NCI-H345 (cell line): ENCODE results near the gene KCTD1.

Source experiments
- DNase-seq: peaks from one replicate; lab custom pipeline; 2025; lab: John Stamatoyannopoulos, UW

Gene KCTD1

DNA sequence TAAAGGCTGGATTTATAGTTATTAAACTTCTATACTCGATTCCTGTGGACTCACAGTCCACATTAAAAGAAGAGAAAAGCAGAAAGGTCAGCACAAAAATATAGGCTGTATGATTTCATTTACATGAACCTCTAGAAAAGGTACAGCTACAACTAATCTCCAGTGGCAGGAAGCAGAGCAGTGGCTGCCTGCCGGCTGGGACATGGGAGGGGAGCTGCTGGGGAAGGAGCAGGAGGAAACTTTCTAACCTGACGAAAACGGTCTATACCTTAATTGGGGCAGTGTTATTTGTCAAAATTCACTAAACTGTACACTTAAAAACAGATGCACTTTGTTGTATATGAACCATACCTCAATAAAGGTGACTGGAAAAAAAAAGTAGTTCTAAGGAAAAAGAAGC, 26.7 kb downstream of the KCTD1 start:
- DNase-seq: no peak

- no peak for DNase-seq
These were observed 27.4 kb downstream of the KCTD1 start for GRCh38 chr18:26520974-26521373.

GRCh38 chr18:26519114-26519513, 29.2 kb downstream of the KCTD1 start:
- DNase-seq: no peak

DNA sequence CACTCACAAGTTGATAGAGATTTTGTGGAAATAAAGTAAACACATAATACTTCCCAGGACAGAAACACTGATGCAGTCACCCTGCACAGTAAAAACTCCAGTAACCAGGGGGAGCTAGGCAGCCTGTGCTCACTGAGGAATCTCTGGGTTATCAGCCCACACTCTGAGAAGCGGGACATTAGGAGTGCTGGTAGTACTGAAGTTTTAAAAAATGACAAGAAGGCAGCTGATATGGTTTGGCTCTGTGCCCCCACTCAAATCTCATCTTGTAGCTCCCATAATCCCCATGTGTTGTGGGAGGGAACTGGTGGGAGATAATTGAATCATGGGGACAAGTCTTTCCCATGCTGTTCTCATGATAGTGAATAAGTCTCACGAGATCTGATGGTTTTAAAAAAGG, 31.4 kb downstream of the KCTD1 start:
- DNase-seq: no peak

DNA sequence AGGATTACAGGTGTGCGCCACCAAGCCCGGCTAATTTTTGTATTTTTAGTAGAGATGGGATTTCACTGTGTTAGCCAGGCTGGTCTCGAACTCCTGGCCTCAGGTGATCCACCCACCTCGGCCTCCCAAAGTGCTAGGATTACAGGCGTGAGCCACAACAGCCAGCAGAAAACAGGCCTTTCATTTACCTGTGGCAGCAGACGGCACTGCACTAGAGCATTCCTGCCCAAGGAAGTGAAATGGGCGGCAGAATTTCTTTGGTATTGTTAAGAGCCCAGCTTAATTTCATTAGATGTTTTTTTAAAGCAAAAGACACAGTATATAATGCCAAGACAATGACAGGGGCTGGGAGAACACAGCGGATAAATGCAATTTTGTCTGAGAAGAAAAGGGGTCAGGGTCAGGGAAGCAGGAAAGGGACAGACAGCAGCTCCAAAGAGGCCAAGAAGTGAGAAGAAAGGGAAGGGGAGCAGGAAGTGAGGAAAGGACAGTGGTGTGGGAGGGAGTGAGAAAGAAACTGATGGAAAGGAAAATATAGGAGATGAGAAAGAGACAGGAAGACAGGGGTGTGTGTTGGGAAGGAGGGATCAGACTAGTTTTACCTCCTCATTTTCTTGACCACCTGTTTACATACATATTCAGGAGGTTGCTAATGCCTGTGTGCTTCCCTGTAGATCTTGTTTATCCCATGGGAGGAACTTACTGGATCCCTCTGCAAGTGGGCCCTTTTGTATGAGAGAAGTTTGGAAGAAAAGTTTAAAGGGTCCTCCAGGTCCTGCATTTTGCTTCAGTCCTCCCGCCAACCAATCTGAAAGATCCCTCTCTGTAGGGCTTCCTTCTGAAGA, 32.5 kb downstream of the KCTD1 start:
- no peak for DNase-seq

DNA sequence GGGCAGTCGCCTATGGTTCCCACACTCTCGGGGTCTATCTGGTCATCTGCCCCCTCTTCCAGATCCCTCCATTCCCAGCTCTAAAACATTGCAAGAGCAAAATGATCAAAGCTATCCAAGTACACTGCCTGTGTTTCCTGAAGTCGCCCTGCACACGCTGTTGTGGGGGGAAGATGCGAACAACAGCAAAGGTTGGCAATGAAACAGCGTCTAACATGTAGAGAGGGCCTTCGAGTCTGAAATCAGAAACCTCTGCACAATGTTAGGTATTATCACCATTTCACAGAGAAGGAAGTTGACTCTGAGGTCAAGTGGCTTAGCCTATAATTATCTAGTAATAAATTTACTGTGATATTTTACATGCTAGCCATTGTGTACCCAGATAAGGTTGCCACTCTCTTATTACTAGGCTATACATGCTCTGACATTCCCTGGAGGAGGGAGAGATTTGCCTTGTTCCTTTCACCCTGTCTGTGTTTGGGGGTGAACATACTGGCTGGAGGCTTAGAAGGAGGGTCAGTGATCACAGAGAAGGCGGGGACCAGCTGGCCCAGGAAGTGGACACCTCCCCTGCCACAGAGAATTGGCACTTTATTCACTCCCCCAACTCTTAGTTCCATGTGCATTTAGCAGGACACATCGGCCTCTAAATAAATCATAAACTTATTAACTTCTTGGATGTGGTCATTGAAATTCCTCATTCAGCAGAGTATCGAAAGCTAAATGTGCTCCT, 36.8 kb downstream of the KCTD1 start:
- no peak for DNase-seq

GRCh38 chr18:26510337-26510736, 38.0 kb downstream of the KCTD1 start:
- DNase-seq: no peak

DNA sequence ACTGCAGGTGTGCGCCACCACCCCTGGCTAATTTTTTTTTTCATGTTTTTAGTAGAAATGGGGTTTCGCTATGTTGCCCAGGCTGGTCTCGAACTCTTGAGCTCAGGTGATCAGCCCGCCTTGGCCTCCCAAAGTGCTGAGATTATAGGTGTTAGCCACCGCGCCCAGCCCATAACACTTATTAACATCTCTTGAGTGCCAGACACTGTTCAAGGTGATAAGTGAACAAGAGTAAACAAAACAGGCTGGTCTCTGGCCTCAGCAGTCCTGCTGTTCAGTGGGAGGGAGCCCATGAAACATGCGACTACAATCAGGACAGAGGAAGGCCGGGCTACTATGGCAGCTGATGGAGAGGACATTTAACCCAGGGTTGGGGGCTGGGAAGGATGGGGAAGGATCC, 42.3 kb downstream of the KCTD1 start:
- no peak for DNase-seq

- DNase-seq: peak; percentile 83
These were observed 43.5 kb downstream of the KCTD1 start for GRCh38 chr18:26504831-26505230.

DNA sequence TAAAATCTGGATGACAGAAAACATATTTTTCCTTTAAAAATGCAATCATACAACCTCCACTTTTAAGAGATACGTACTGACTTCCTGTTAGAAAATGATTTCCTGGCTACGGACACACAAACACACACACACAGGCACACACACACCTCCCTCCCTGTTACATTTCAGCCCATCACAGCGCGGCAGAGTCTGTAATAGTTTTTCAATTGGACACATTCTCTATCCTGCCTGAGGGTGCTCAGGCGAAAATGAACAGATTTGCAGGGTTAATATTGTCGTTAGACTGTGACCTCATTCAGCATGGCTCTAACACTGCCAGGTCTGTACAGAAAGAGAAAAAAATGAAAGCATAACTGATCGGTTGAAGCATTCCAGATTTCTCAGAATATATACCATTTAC, 45.0 kb downstream of the KCTD1 start:
- DNase-seq: no peak

GRCh38 chr18:26502823-26503222, 45.5 kb downstream of the KCTD1 start:
- DNase-seq: no peak

GRCh38 chr18:26497866-26498265, 50.5 kb downstream of the KCTD1 start:
- no peak for DNase-seq

DNA sequence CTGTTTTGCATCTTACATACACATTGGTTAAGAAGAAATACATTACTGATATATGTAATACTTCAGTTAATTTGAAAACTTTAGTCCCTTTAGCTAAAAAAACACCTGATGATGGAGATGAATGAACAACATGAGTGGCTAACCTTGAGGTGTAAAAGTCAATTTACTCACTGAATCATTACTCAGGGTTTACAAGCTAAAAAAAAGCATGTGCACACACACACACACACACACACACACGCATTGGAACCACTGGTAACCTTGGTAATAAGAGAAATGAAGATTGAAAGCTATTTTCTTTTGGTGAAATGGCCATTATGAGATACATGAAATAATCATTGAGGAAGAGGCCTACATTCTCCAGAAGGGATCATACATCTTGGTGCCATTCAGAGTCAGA, 51.8 kb downstream of the KCTD1 start:
- DNase-seq: no peak

GRCh38 chr18:26495287-26495686, 53.1 kb downstream of the KCTD1 start:
- no peak for DNase-seq

DNA sequence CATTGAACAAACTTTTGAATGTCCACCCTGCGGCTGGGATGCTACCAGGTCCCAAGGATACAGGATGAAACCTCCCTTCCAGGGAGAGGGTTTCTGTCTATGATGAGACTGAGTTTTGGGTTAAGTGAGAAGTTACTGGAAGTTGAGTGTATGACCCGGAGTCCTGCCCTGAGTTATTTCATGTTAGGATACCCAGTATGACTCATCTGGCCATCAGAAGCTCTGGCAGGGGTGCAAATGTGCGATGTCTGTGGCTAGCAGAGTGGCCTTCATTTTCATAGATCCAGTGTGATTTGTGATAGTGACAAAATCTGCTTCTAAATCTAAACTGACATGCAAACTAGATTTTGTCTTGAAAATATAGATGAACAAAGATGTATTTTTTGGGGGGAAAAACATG, 55.3 kb downstream of the KCTD1 start:
- no peak for DNase-seq

GRCh38 chr18:26491194-26491816, 57.0 kb downstream of the KCTD1 start:
- no peak for DNase-seq

GRCh38 chr18:26489881-26490280, 58.5 kb downstream of the KCTD1 start:
- no peak for DNase-seq

- no peak for DNase-seq
These were observed 59.2 kb downstream of the KCTD1 start for GRCh38 chr18:26489191-26489590.

DNA sequence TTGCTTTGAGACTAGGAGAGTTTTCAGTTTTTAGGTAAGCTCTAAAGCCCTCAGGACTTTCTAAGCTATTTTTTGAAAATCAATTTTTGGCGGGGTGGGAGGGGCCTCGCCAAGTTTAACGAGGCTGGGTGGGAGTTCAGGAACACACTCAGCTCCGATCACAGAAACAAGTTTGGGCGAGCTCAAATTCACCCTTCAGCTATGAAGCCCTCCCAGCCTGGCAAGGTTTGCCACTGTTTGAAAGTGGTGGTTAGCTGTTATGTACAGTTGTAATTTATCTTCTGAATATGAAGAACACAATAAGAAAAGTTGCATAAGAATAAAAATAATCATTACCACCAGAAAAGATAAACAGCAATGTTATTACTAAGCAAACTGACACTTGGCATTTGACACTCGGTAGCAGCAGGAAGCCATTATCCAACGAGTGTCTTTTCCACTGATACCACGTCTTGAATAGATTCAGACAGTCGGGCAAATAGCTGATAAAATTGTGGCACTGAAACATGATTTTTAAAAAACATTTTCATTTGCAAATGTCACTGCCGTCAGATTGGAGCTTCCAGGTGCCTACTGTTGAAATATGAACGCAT, 59.8 kb downstream of the KCTD1 start:
- peak; percentile 63 for DNase-seq

- DNase-seq: no peak
These were observed 60.9 kb downstream of the KCTD1 start for GRCh38 chr18:26487437-26487836.

DNA sequence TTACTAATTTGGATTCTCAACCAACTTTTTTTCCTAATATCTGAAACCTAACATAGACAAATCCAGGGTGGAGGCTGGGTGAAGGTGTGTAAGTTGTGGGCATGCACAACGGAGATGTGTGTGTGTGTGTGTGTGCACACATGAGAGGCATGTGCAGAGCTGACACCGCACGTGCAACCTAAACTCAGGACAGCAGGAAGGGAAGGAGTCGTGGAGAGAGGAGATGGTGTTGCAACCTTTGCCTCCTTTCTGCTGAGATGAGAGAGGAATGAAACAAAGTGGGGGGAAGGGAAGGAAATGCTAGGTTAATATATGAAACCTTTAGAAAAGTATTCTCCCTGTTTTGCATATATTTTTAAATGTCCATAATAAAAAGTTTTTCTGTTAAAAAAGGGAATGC, 64.7 kb downstream of the KCTD1 start:
- no peak for DNase-seq

- no peak for DNase-seq
These were observed 65.8 kb downstream of the KCTD1 start for GRCh38 chr18:26482569-26482968.
